Ovary (tissue), 9 donors: ENCODE results near the gene CPVL. TPM values are rescaled to one million over a fixed set of nuclear protein-coding genes. Genes with fewer than 3 reads are reported as not detected.

Source experiments
- DNase-seq, 5 donors: peaks; one replicate each; pipeline ENCODE4 v3.0.0-alpha.2; 2019 to 2020
- H3K27ac ChIP-seq, 2 donors: fragments of 200-600 bp; one replicate each; pipeline versions ENCODE4 v1.5.1 to v1.8.0; 2019 to 2022
- H3K27me3 ChIP-seq: fragments of 200-600 bp; one replicate; pipeline ENCODE4 v1.8.0; 2022
- H3K36me3 ChIP-seq: fragments of 200-600 bp; sonication (generic); one replicate; pipeline ENCODE4 v1.5.1; 2019
- H3K4me1 ChIP-seq: one replicate; pipeline ENCODE4 v1.8.1; 2013; ENCODE audit warnings: mild to moderate bottlenecking, moderate library complexity; ENCODE audit not compliant: insufficient read depth
- H3K4me3 ChIP-seq: fragments of 200-600 bp; sonication (generic); one replicate; pipeline ENCODE4 v1.5.1; 2017
- H3K9me3 ChIP-seq, 2 donors: fragments of 200-600 bp in 1 of 2; sonication (generic) in 1 of 2; one replicate each; pipeline versions ENCODE4 v1.5.1 to v1.8.1; 2013 to 2019; ENCODE audit warnings: mild to moderate bottlenecking in 1 of 2, moderate library complexity in 1 of 2
- EP300 ChIP-seq: sonication (generic); formaldehyde crosslinking; IDR thresholded peaks from one replicate; pipeline ENCODE4 v1.6.1; 2017; ENCODE audit warnings: antibody characterized with exemption
- POLR2A ChIP-seq: fragments of 450-650 bp; IDR thresholded peaks from one replicate; pipeline ENCODE4 v1.6.1; 2017; ENCODE audit warnings: antibody characterized with exemption, mild to moderate bottlenecking, moderate library complexity
- WGBS, 3 donors: extraction: QIAGEN DNeasy Blood & Tissue Kit in 1 of 3; methylation state at CpG; one replicate each; pipeline versions ENCODE4 v1.1.5 to v1.1.7; 2013 to 2017; 5-methylcytosine and 5-hydroxymethylcytosine counted together
- intact Hi-C, 4 donors: fragments of 100-400 bp; cut with DNase I; formaldehyde crosslinking; loops; one replicate each; pipeline versions ENCODE4 v1.11.0 to v1.15.1; 2022 to 2023
- polyA plus RNA-seq, 2 donors: library from polyadenylated mRNA; stranded (reverse); fragments of 200-250 nt in 1 of 2; fragments of 350-450 nt in 1 of 2; fragmentation: Illumina TruSeq in 1 of 2; extraction: RNeasy Lipid Tissue Mini Kit (QIAGEN cat#74804) in 1 of 2; gene quantifications; one replicate each; pipeline ENCODE4 v1.2.3, GENCODE V29; 2013 to 2014
- total RNA-seq, 7 donors: library from RNA; depleted of rRNA in 2 of 7; stranded (reverse); fragments of >200 nt in 2 of 7; fragmentation: NEBNext Ultra II Directional in 3 of 7; extraction: Animal tissue kit (Norgen Biotek cat#: 25700) in 3 of 7; gene quantifications; one replicate each; pipeline versions ENCODE4 v1.1.0 to v1.2.4, GENCODE V29; 2016 to 2023
- TF ChIP-seq, protein P1 (sequence below), 3 donors: fragments of 450-650 bp in 2 of 3; fragments of 200-600 bp in 1 of 3; IDR thresholded peaks; one replicate each; pipeline versions ENCODE4 v1.5.1 to v1.8.0; 2016 to 2022; ENCODE audit warnings: antibody characterized with exemption in 3 of 3, mild to moderate bottlenecking in 1 of 3
- donor health status: DM: no; HTN: no; CAD: no; lungs with moderate emphysema.
- donor health status: DM: no; HTN: no; CAD: no.
- donor health status: Bipolar disorder and iron deficiency.
- donor health status: DM: yes; HTN: yes; CAD: no.
- donor health status: DM: no; HTN: no; CAD: no.
- donor health status: DM: yes; HTN: yes; CAD: no.

CPVL gene
- total and polyA plus RNA-seq, 9 donors: 10.6 to 88.9 (median 20.9) TPM

DNA sequence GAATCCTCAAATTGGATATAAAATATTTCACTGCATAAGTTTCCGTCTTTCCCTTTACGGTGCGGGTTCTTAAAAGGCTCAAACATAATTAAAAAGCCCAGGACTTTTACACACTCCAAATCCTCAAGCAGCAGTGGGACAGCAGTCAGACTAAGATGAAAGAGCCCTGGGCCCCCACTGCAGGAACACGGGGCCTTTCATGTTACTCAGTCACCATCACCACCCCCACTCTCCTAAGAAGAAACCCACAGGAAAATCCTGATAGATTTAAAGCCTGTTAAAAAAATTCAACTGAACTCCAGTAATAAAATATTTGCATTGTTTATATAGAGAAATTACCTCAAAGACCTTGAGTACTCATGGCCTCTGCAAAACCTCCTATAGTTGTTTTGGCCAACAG is 114.2 kb downstream of the CPVL start:
- H3K36me3 ChIP-seq: no peaks in the 10 kb centered on the region
- no peaks in the 10 kb centered on the region for H3K9me3 ChIP-seq
- no peak overlapping the region for H3K4me3 ChIP-seq
- DNase-seq: no peak
- TF ChIP-seq, protein P1, sequence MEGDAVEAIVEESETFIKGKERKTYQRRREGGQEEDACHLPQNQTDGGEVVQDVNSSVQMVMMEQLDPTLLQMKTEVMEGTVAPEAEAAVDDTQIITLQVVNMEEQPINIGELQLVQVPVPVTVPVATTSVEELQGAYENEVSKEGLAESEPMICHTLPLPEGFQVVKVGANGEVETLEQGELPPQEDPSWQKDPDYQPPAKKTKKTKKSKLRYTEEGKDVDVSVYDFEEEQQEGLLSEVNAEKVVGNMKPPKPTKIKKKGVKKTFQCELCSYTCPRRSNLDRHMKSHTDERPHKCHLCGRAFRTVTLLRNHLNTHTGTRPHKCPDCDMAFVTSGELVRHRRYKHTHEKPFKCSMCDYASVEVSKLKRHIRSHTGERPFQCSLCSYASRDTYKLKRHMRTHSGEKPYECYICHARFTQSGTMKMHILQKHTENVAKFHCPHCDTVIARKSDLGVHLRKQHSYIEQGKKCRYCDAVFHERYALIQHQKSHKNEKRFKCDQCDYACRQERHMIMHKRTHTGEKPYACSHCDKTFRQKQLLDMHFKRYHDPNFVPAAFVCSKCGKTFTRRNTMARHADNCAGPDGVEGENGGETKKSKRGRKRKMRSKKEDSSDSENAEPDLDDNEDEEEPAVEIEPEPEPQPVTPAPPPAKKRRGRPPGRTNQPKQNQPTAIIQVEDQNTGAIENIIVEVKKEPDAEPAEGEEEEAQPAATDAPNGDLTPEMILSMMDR (IDR thresholded peaks at IDR 0.05): no peak
- TF ChIP-seq POLR2A: no peak
- TF ChIP-seq EP300: no peak
- intact Hi-C loops: no loop called here
- H3K27me3 ChIP-seq: no peaks in the 10 kb centered on the region
- 76 to 80% (median 77%) methylated on average over 4 of the region's 4 CpGs for whole genome bisulfite sequencing, 3 donors
- no peak overlapping the region for H3K27ac ChIP-seq
- H3K4me1 ChIP-seq: no peaks in the 10 kb centered on the region

- no peak for DNase-seq
- Histone ChIP-seq H3K27me3 (no peaks in the 10 kb centered on the region), H3K9me3 (no peaks in the 10 kb centered on the region), H3K4me1 (no peaks in the 10 kb centered on the region), H3K4me3 (no peak overlapping the region), H3K36me3 (no peaks in the 10 kb centered on the region), H3K27ac (no peak overlapping the region)
- TF ChIP-seq, protein P1 (IDR thresholded peaks at IDR 0.05): no peak
- no peak for TF ChIP-seq POLR2A
- no peak for TF ChIP-seq EP300
- 89 to 96% (median 96%) methylated on average over 3 of the region's 3 CpGs for WGBS, 3 donors
- intact Hi-C loops: no loop called here
These were observed 115.5 kb downstream of the CPVL start for GRCh38 chr7:29030781-29031275.

DNA sequence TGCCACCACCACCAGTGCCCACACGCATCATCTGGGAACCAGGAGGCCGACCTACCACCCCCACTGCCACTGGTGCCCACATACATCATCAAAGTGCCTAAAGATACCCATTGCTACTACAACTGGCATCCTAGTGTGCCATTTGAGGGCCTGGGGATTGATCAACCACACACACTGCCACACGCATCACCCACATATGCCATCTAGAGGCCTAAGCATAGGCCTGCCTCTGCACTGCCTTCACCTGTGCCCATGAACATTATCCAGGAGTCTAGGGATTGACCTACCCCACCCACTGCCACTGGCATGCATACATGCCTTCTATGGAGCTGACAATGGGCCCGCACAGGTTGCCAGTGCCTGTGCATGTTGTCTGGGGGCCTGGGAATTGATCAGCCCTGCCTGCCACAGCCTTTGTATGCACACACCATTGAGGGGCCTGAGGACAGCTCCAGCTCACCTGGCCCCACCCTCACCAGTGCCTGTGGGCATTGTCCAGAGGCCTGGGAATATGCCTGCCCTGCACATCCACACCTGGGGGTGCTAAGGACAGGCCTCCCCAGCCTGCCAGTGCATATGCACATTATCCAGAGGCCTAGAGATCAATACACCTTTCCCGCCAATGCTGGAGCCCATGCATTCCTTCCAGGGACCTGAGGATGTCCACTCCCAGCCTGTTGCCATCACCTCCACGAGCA is 123.9 kb downstream of the CPVL start:
- intact Hi-C loops: no loop called here
- H3K27me3 ChIP-seq: no peaks in the 10 kb centered on the region
- no peak for DNase-seq
- no peak overlapping the region for H3K27ac ChIP-seq
- H3K36me3 ChIP-seq: no peaks in the 10 kb centered on the region
- 94 to 99% (median 98%) methylated on average over 6 of the region's 6 CpGs for WGBS, 3 donors
- H3K9me3 ChIP-seq: peaks cover 0 to 2% of the 10 kb centered on the region in 2 donors
- no peaks in the 10 kb centered on the region for H3K4me1 ChIP-seq
- TF ChIP-seq, protein P1 (IDR thresholded peaks at IDR 0.05): no peak
- TF ChIP-seq EP300 (no peak), POLR2A (no peak)
- no peak overlapping the region for H3K4me3 ChIP-seq

DNA sequence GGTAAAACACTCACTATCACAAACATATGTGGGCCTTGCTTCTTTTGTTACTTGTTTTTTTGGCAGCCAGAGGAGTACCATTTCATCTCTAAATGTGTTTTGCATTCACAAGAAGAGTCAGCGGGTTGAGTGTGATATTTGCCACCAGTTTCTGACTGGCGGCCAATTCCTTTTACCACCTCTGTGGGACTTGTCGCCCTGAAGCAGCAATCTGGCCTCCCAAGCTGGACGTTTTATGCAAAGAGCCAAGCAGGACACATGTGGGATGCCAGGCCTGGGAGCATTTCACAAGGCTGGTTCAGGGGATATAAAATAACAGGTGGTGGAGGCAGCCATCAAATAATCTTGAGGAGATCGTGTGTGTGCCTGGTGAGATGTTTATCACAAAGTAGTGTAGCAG is 126.4 kb downstream of the CPVL start:
- Histone ChIP-seq H3K36me3 (no peaks in the 10 kb centered on the region), H3K27me3 (no peaks in the 10 kb centered on the region), H3K4me1 (no peaks in the 10 kb centered on the region), H3K9me3 (peaks cover 0 to 2% of the 10 kb centered on the region in 2 donors), H3K27ac (no peak overlapping the region), H3K4me3 (no peak overlapping the region)
- DNase-seq: no peak
- TF ChIP-seq, protein P1 (IDR thresholded peaks at IDR 0.05): no peak
- TF ChIP-seq EP300: no peak
- TF ChIP-seq POLR2A: no peak
- WGBS, 3 donors: 80 to 86% (median 82%) methylated on average over 5 of the region's 5 CpGs
- intact Hi-C loops: no loop called here
